ENCODE measurements around the gene HFE.
"Not testable (repeated sequence)": the region's sequence is repeated elsewhere in the genome, so short reads cannot be mapped to it uniquely, and the experiment has no call there.

HFE gene

GRCh38 chr6:26056583-26057350 lies 30.5 kb upstream of the HFE start:
- TF ChIP-seq CTCF (IDR thresholded peaks at IDR 0.05; ENCODE audit: low read depth, low read length): no peak
- no peak for DNase-seq (ENCODE audit: extremely low read depth, low read depth)

- TF ChIP-seq CTCF (IDR thresholded peaks at IDR 0.05; ENCODE audit: low read depth, low read length): no peak
- no peak for DNase-seq (ENCODE audit: extremely low read depth, low read depth)
These were observed 29.3 kb upstream of the HFE start for GRCh38 chr6:26057899-26058298.

GRCh38 chr6:26058477-26059033 lies 28.7 kb upstream of the HFE start:
- not testable (repeated sequence) for DNase-seq (ENCODE audit: extremely low read depth, low read depth)

GRCh38 chr6:26059941-26060340 lies 27.3 kb upstream of the HFE start:
- TF ChIP-seq CTCF (IDR thresholded peaks at IDR 0.05; ENCODE audit: low read depth, low read length): no peak
- no peak for DNase-seq (ENCODE audit: extremely low read depth, low read depth)

- DNase-seq (ENCODE audit: extremely low read depth, low read depth): no peak
- TF ChIP-seq CTCF (IDR thresholded peaks at IDR 0.05; ENCODE audit: low read depth, low read length): peak; percentile 68
These were observed 22.5 kb upstream of the HFE start for GRCh38 chr6:26064619-26065257.

GRCh38 chr6:26065952-26066380 lies 21.3 kb upstream of the HFE start:
- peak; percentile 91 for TF ChIP-seq CTCF (IDR thresholded peaks at IDR 0.05; ENCODE audit: low read depth, low read length)
- DNase-seq (ENCODE audit: extremely low read depth, low read depth): peak; percentile 56

GRCh38 chr6:26067367-26067766 lies 19.9 kb upstream of the HFE start:
- TF ChIP-seq CTCF (IDR thresholded peaks at IDR 0.05; ENCODE audit: low read depth, low read length): no peak
- no peak for DNase-seq (ENCODE audit: extremely low read depth, low read depth)
